NAMALWA (cell line): Measurements from ENCODE around the gene TSGA10IP.
"Not testable (repeated sequence)": the region's sequence is repeated elsewhere in the genome, so short reads cannot be mapped to it uniquely, and the experiment has no call there.

Experiments used
- DNase-seq: peaks from one replicate; pipeline ENCODE4 v3.0.0-alpha.2; 2015; ENCODE audit warnings: low spot score

Gene TSGA10IP

DNA sequence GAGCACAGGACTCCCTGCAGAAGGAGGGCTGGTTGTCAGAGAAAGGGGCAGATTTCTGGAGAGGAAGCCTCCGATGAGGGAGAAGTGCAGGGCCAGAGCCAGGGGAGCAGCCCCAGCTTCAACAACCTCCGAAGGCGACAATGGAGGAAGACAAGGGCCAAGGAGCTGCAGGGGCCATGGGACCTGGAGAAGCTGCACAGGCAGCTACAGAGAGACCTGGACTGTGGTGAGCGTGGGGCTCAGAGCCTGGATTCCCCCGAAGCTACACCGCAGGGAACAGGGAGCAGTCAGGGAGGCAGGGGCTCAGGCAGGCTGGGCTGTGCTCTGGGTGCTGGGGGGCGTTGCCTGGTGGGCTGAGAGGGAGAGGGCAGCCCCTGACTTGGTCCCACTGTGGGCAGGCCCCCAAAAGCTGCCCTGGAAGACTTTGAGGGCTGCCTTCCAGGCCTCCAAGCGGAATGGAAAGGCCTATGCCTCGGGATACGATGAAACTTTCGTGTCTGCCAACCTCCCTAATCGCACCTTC is 2.4 kb downstream of the TSGA10IP start:
- no peak for DNase-seq

DNA sequence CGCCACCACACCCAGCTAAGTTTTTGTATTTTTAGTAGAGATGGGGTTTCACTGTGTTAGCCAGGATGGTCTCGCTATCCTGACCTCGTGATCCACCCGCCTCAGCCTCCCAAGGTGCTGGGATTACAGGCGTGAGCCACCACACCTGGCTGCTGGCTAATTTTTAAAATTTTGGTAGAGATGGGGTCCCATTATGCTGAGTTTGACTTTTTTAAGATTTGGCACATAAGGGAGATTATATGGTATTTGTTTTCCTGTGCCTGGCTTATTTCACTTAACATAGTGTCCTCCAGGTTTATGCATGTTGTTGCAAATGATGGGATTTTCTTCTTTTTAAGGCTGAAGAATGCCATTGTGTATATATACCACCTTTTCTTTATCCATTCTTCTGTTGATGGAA is 5.4 kb downstream of the TSGA10IP start:
- DNase-seq, result not testable (repeated sequence)

DNA sequence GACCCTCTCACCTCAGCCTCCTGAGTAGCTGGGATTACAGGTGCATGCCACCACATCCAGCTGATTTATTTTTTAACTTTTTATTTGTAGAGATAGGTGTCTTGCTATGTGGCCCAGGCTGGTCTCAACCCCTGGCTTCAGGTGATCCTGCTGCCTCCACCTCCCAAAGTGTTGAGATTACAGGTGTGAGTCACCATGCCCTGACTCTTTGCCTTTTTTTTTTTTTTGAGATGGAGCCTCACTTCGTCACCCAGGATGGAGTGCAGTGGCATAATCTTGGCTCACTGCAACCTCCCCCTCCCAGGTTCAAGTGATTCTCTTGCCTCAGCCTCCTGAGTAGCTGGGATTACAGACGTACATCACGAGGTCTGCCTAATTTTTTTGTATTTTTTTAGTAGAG is 6.4 kb downstream of the TSGA10IP start:
- DNase-seq, result not testable (repeated sequence)

DNA sequence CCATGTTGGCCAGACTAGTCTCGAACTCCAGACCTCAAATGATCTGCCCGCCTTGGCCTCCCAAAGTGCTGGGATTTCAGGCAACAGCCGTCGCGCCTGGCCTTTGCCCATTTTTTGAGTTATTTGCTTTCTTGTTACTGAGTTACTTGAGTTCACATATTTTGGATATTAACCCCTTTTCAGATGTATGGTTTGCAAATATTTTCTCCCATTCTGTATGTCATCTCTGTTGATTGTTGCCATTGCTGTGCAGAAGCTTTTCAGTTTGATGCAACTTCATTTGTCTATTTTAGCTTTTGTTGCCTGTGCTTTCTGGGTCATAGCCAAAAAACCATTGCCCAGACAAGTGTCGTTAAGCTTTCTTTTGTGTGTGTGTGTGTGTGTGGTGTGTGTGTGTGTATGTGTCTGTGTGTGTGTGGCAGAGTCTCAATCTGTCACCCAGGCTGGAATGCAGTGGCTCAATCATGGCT is 6.8 kb downstream of the TSGA10IP start:
- DNase-seq, result no peak

DNA sequence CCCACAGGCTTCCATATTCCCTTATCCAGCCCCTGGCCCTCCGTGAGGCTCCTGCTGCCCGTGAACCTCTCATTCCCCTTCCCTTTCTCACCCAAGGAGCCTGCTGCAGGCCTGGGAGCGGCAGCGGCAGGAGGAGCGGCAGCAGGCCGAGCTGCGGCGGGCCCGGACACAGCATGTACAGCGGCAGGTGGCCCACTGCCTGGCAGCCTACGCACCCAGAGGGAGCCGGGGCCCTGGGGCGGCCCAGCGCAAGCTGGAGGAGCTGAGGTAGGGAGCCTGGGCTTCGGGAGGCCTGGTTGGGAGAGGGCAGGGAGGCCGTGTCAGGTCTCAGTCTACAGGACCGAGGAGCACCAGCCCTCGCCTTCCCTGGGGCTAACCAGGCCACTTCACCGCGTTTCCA is 8.2 kb downstream of the TSGA10IP start:
- no peak for DNase-seq

DNA sequence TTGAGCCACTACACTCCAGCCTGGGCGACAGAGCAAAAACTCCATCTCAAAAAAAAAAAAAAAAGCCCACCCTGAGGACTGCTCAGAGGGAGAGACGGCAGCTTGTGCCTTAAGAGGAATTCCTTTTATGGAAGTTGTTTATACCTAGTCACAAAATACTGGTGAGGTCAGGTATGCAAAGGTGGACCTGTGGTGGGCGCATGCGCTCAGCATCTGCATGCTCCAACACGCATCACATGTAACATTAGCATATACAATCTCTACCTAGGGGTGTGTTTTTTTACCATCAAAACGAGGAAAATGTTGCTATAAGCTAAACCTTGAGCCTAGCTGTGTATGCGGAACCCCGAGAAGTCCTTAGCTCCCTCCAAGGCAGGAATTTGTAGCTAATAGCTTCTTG is 9.5 kb downstream of the TSGA10IP start:
- no peak for DNase-seq

DNA sequence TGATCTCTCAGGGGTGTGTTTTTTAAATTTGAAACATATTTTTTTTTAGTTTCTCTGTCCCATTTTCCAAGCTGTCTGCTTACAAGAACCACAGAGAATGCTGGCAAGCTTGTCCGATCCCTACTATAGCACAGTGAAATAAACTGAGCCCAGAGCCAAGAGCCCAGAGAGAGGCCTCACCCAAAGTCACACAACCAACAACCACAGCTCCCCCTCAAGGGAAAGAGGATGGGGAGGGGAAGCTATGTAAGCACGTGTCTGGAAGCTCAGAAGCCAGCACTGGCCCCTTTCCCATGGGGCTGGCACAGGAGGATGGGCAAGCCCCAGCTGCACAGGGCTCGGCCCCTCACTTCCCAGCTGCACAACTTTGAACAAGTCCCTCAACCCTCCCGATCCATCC is 13.0 kb downstream of the TSGA10IP start:
- no peak for DNase-seq

DNA sequence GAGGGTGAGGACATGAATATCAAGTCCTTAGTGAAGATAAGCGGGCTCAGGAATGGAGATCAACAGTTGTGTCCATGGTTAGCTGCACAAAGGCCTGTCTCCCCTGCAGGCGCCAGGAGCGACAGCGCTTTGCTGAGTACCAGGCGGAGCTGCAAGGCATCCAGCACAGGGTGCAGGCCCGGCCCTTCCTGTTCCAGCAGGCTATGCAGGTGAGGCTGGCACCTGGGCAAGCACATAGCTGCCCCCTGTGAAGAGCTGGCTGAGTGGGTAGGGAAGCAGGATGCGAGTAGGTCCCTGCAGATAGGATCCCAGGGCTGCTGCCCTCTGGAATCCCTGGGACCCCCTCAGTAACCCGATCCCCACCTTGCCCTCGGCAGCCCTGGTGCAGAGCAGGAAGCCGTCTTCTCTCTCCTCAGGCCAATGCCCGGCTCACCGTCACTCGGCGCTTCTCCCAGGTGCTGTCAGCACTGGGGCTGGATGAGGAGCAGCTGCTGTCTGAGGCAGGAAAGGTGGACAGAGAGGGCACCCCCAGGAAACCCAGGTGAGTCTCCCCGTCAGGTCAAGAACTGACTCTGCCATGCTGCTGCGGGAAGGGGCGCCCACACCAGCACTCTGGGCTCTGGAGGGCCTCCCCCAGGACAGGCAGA is 13.6 kb downstream of the TSGA10IP start:
- no peak for DNase-seq

DNA sequence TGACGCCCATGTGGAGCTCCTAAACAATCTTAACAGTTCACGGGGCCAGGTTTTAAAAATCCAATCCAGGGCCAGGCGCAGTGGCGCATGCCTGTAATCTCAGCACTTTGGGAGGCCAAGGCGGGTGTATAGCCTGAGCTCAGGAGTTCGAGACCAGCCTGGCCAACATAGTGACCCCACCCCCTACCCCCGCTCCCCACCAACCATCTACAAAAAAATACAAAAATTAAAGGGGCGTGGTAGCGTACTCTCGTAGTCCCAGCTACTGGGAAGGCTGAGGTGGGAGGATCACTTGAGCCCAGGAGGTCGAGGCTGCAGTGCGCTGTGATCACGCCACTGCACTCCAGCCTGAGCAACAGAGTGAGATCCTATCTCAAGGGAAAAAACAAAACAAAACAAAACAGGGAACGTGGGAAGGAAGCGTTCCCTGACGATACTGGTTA is 15.6 kb downstream of the TSGA10IP start:
- DNase-seq, result no peak

DNA sequence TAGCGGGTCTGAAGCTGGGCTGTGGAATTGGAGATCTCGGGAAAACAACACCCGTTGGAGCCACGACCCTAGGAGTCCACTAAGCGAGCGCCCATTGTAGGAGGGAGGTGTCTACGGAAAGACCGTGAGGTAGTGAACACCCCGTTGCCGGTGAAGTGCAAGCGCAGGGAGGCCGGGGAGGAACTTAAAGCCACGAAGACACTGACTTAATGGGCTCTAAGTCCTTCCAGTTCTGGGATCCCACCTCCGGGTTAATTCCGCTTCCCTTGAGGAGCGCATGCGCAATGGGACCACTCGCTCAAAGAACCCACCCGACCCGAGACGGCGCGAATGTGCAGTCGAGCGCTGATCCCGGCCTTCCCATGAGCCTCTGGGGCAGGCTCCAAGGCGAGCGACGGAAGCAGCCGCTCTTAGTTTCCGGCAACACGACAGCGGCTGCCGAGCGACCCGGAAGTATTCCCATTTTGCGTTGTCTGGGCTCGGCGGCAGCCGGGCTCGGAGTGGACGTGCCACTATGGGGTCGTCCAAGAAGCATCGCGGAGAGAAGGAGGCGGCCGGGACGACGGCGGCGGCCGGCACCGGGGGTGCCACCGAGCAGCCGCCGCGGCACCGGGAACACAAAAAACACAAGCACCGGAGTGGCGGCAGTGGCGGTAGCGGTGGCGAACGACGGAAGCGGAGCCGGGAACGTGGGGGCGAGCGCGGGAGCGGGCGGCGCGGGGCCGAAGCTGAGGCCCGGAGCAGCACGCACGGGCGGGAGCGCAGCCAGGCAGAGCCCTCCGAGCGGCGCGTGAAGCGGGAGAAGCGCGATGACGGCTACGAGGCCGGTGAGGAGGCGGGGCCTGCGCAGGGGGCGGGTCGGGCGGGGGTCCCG is 16.2 kb downstream of the TSGA10IP start, which contains the start of gene SART1:
SART1 (plus strand) TSS at position 468 of the 874 bp plus-strand sequence; CDS start at position 515, 47 bp downstream.
- DNase-seq, result peak; percentile 98

DNA sequence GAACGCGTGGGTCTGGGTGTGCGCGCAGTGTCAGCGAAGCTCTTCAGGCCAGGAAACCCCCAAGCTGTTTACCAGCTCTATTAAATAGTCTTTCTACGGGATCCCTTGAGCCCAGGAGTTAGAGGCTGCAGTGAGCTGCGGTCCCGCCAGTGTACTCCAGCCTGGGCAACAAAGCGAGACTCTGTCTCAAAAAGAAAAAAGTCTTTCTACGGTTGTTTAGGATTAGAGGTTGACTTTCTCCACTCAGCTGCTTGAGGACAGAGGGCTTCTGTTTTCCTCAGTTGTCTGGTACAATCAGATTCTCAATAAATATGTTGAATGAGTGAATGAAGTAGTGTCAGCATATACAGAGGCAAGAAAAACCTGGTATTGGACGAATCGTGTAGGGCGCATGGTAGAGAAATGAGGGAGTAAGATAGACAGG is 16.9 kb downstream of the TSGA10IP start:
- no peak for DNase-seq

DNA sequence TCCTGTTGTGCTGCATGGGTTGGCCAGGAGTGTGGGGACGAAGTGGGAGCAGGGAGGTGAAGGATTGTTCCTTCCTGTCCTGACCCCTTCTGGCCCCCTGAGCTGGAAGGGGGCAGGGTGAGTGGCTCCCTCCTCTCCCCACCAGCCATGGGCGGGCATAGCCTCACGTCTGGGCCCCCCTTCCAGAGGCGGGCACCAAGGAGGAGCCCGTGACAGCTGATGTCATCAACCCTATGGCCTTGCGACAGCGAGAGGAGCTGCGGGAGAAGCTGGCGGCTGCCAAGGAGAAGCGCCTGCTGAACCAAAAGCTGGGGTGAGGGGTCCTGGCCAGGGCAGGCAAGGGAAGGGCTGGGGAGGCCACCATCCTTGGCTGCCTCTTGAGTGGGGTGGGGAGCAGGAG is 19.6 kb downstream of the TSGA10IP start:
- no peak for DNase-seq

DNA sequence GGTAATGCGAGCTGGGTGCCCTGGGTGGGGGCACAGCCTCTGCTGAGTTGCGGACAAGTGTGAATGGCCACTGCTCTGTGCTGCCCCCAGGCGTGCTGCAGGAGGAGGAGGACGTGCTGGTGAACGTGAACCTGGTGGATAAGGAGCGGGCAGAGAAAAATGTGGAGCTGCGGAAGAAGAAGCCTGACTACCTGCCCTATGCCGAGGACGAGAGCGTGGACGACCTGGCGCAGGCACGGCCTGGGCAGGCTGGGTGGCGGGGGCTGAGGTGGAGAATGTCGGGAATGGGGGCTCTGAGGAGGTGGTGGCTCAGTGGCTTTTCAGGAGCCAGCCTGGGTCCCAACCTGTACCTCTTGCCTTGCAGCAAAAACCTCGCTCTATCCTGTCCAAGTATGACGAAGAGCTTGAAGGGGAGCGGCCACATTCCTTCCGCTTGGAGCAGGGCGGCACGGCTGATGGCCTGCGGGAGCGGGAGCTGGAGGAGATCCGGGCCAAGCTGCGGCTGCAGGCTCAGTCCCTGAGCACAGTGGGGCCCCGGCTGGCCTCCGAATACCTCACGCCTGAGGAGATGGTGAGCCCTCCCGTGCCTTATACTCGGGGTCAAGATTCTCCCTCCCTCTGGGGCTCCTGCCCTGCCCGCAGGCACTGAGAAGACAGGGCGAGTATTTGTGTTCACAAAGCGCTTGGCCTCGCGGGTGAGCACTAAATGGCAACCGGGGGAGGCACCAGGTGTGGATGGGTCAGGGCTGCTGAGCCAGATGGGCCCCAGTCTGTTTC is 20.9 kb downstream of the TSGA10IP start:
- DNase-seq, result no peak

DNA sequence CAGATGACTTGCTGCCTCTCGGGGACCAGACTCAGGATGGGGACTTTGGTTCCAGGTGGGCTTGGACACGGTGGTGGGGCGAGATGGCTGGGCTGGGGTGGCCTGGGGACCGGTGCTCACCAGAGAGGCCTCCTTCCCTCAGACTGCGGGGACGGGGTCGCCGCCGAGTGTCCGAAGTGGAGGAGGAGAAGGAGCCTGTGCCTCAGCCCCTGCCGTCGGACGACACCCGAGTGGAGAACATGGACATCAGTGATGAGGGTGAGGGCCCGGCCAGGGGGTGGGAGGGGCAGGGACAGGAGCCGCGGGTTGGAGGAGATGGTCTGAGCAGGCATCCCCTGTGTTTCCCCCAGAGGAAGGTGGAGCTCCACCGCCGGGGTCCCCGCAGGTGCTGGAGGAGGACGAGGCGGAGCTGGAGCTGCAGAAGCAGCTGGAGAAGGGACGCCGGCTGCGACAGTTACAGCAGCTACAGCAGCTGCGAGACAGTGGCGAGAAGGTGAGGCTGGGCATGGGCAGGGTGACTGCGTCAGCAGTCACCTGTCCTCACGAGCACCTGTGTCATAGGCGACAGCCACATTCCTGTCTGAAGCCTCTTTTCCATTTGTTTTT is 22.2 kb downstream of the TSGA10IP start:
- DNase-seq, result no peak

DNA sequence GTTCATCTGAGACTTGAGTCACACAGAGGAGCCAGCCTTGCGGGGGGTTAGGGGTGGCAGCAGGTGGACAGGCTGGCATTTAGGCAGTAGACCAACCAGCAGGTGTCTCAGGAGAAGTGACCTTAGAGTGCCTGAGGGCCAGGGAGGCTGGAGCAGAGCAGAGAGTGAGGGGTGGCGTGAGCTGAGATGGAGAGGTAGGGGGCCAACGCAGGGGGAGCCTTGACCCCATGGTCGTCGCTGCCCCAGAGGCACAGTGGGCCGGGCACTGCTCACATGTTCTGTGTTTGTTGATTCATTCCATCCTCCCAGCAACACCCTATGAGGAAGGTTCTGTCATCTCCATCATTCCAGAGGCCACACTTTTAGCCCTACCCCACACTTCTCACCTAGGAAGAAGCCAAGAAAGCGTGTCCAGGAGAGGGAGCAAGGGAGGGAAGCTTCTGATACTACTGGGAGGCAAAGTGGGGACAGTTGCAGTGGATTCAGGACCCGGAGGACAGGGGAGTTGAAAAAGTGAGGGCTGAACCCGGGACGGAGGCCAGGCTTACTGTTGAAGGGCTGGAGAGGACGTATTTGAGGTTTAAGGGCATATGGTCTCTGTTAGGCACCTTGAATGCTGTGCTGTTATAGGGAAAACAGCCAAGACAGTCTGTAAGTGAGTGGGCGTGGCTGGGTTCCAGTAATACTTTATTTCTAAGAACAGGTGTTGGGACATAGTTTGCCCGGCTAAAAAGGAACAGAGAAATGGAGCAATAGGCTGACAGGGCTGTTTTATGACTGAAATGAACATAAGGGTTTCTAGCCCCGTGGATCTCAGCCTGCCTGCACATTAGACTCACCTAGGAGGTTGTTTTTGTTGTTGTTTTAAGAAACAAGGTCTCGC is 23.6 kb downstream of the TSGA10IP start:
- DNase-seq, result no peak

DNA sequence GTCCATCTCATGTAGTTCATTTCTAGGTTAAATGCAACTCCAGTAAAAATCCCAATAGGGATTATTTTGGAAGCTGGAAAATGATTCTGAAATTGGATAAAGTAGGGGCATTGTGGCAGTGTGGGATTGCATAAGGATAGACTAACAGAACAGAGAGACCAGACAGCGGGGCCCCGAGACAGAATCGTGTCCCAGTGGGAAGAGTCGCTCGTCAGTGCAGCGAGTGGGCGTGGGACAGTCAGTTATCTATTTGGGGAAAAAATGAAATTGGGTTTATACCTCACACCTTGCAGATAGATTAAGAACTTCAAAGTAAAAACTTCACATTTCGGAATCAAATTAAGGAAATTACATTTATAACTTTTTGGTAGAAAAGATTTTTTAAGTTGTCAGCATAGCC is 26.8 kb downstream of the TSGA10IP start:
- no peak for DNase-seq

DNA sequence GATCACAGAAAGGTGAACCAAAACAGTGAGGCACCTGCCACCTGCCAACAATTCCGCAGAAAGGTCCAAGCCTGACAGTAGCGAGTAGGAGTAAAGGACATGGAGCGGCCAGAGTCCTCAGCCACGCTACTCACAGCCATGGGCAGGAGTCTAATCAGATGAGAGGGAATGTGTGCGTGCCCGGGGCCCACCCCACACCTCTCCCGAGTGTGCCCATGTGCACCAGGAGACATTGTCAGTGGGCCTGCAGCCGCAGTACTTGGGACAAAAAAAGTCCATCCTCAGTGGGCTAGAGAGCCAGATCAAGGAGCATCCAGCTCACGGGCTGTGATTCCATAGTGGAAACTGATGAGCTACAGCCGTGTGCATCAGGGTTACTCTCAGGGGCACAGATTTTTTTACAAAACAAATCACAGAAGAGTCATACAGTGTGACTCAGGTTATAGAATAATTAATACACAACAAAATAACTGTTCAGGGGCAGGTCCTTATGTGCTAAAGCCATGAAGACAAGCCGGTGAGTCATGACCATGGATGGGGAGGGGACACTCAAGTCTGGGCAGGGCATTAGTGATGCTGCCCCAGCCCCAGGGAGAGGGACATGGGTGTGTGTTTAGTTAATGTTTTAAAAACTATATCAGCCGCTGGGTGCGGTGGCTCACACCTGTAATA is 28.3 kb downstream of the TSGA10IP start:
- DNase-seq, result no peak

DNA sequence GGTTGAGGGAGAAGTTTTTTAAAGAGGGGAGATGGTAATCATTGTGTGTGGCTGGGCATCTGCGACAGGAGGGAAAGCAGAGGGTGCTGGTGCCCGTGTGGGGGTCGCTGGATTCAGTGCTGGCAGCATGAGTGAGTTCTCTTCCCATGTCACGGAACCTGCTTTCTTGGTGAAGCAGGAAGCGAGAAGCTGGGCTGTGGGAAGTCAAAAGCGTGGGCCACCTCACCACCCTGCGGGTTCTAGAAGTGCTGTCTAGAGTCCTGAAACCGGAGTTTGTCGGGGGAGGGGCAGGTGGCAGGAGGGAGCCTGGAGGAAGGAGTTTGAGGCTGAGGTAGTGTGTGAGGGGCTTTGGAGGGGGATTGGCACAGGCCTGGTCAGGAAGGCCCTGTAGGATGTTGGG is 30.5 kb downstream of the TSGA10IP start:
- DNase-seq, result no peak

DNA sequence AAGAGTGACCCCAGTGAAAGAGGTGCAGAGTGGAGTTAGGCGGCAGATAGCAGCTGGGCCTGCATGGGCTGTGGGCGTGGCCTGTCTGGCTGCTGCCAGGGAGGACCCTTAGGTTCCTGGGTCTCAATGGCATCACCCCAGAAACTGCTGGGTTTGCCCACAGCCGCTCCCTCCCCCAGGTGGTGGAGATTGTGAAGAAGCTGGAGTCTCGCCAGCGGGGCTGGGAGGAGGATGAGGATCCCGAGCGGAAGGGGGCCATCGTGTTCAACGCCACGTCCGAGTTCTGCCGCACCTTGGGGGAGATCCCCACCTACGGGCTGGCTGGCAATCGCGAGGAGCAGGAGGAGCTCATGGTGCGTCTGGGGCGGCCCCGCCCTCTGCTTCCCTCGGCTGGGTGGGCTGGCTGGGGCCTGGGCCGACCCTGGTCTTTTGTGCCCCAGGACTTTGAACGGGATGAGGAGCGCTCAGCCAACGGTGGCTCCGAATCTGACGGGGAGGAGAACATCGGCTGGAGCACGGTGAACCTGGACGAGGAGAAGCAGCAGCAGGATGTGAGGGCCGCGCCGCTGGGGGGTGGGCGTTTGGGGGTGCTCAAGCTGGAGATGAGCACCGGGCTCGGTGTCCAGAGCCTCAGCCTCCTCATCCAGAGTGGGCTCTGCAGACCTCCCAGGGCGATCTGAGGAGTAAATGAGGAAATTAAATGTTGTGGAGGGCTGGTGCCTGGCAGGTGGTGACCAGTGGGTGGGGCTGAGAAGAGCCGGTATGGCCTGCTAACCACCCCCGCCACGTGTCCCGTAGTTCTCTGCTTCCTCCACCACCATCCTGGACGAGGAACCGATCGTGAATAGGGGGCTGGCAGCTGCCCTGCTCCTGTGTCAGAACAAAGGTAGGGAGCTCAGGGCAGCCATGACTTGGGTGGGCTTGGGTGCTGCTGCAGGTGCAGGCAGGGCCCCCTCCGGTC is 31.2 kb downstream of the TSGA10IP start:
- DNase-seq, result no peak
